NCI-H82 treated with DMSO at 0.1 percent for 48 hours (cell line): ENCODE measurements around the gene CKS2.

Experiments used
- DNase-seq: peaks from one replicate; lab custom pipeline; 2025; ENCODE audit not compliant: unreplicated experiment; lab: John Stamatoyannopoulos, UW

CKS2 gene

DNA sequence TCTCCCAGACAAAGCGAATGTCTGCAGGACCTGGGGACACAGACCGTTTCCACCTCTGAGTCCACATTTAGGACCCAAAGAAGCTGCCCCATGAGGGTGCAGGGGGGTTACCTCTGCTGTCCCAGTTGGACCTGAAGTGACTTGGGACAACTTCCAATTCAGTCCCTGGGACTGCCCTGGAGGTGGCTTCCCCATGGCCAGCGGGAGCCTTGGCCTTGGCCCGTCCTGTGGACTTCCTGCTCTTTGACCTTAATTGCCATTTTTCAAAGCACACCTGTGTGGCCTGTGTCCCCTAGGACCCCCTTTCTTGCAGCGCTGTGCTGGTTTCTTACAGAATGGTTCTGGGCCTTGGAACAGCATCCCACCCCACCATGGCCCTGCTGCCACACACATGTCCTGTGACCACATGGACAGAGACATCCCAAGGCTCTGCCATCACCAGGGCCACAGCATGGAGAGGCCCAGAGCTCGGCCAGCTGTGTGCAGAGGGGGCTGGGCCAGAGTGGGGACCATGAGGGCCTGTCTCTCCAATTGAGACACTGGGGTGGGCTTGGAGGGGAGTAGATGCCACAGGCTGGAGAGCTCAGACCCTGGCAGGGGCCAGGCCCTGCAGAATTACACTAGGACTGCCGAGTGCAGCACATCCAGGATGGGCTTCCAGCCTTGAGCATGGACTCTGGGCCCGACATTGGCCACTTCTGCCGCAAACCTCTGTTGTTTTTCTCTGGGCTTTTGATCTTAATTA lies 53.1 kb downstream of the CKS2 start:
- no peak for DNase-seq

GRCh38 chr9:89364666-89365531 lies 53.9 kb downstream of the CKS2 start:
- no peak for DNase-seq

GRCh38 chr9:89365532-89365912 lies 54.5 kb downstream of the CKS2 start:
- DNase-seq, result no peak
